Activated CD8-positive, alpha-beta memory T cell treated with anti-CD3 and anti-CD28 coated beads, Interleukin-2, amount 50 U/mL, for 1 hour (primary cell): ENCODE results near the gene SLX9.

ENCODE experiments used
- DNase-seq: peaks from one replicate; pipeline ENCODE4 v3.0.0-alpha.2; 2020; ENCODE audit errors: extremely low read depth

SLX9 gene

GRCh38 chr21:45003331-45004058 lies 63.7 kb downstream of the SLX9 start:
- no peak for DNase-seq

DNA sequence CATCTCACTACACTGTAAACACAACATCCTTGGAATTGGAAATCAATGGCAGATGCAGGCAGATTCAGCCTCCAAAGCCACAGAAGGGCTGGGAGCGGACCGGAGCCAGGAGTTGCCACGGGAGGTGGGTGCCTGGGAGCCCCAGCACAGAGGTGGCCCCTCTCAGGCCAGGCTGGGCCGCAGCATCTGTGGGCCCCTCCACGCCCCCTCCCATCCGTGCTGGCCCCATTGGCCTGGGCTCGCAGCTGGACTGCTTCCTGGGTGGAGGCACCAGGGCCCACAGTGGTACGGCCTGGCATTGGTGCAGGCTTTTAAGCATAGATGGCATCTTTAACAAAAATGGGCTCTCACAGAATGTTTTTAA lies 64.2 kb downstream of the SLX9 start:
- DNase-seq, result no peak

GRCh38 chr21:45004481-45005247 lies 64.8 kb downstream of the SLX9 start:
- no peak for DNase-seq

DNA sequence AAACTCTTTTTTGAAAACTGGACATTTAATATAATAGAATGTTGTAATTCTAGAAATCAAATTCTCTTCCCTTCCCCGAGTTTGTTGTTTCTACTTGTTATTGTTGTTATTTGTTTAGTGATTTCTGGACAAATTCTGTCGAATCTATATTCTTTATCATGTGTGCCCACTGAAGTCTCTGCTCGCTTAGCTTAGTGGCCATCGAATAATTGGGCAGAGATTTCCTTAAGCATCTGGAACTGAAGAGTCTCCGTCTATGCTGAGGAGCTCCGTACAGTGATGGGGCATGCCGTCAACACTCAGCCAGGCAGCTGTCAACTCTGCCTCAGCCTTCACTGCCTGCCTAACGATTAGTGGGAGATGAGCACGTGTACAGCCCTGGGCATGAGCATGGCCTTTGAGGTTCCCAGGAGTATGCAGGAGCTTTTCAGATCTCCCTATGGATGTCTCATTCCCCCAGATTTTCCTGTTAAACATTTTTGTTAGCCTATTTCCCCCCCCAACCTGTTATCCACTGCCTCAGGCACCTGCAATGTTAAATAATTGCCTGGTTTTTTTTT lies 66.8 kb downstream of the SLX9 start:
- DNase-seq, result no peak

GRCh38 chr21:45009616-45010015 lies 69.8 kb downstream of the SLX9 start:
- no peak for DNase-seq

- DNase-seq, result no peak
Measured at GRCh38 chr21:45010096-45010495, 70.3 kb downstream of the SLX9 start.

DNA sequence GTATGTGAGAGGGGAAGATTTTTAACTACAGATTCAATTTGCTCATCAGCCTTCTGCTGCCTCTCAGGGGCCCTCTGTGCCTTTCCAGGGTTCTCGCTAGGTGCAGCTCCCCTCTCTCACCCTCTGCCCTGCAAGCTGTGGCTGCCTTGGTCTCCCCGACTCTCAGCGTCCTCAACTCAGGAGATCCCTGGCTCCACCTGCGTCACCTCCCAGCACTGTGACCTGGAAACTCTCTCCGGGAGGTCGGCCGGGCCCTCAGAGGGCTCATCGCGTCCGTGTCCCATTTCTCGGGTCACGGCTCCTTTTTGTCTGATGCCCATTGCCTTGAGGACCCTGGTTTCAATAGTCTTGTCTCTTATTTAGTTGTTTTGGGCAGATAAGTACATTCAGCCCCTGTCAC lies 71.0 kb downstream of the SLX9 start:
- DNase-seq, result no peak

DNA sequence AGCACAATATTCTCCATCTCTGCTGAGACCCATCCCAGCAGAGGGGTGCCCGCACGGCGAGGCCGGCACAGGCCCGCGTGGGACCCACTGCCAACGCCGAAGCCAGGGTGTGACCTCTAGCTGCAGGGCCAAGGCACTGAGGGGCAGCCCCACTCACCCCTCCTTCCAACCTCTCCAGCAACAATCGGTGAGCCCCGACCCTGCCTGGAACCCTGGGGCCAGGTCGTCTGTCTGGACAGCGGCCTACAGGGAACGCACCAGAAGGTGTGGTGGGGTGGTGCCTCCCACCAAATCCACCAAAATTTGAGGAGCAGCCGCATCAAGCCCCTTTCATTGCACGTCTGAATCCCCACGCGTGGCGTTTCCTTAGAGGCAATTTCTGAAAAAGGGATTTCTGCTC lies 71.6 kb downstream of the SLX9 start:
- no peak for DNase-seq

DNA sequence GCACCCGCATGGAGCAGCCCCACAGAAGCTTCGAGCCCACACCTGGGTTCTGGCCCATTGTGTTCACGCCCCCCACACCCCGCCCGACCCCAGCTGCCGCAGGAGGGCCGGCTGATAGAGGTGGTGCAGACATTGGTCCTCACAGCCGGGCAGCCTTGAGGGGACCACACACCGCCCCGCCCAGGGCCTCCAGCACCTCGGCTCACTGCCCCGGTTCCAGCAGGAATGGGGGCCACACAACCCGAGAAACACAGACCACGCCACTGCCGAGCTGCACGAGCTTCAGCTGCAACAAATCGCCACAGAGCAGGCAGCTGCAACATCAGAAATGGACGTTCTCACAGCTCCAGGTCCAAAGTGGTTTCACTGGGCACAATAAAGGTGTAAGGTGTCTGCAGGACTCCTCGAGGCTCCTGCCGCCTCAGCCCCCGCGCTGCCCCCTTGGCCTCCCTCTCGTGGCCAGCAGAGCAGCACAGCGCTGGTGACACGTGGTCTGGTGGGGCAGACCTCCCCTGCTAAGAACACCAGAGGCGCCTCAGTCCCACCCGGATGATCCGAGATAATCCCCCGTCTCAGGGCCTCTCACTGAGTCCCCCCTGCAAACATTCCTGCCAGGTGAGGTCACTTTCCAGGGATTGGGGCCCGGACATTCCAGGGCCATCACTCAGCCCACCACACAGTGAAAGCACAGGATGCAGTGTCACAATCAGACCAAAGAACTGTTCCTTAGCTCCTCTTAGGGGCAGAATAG lies 72.3 kb downstream of the SLX9 start:
- DNase-seq, result no peak

- DNase-seq, result no peak
Measured at GRCh38 chr21:45012662-45013259, 72.9 kb downstream of the SLX9 start.

DNA sequence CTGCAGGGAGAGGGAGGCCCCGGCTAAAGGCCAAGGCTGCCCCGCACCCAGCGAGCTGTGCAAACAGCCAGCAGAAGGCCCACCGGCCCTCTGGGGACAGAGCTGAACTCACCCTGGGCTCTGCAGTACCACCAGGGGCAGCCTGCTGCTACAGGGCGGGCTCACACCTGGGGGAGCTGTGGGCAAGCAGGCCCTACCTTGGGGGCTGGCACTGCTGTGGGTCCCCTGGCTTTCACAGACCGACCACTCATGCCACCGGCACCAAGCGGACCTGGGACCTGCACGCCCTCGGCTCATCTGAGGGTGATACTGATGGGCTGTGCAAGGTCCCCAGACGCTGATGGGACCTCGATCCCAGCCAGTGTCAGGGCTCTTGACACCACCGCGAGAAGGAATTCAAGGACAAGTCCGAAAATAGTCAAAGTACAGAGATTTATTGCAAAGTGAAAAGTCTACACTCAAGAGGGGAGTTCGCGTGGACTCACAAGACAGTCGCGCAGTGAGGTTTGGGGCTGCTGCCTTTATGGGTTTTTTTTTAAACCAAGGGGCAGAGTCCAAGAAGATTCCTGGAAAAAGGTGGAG lies 73.5 kb downstream of the SLX9 start:
- DNase-seq, result no peak

- no peak for DNase-seq
Measured at GRCh38 chr21:45014747-45015468, 75.1 kb downstream of the SLX9 start.

DNA sequence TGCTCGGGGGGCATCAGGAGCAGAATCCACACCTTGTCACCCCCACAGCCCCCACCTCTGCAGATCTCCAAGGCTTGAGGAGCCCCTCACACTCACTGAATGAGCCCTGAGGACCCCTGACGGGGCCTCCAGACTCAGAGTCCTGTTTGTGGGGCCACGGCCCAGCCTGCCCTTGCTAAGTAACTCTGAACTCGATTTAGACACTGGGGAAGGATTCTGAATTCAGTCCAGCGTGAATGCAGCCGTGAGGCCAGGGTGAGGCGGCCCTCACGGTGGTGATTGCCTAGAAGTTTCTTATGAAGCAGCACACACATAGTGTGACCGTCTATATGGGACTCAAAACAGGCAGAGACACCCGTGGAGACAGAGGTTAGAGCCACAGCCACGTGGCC lies 75.6 kb downstream of the SLX9 start:
- no peak for DNase-seq

GRCh38 chr21:45016031-45016405 lies 76.2 kb downstream of the SLX9 start:
- no peak for DNase-seq

GRCh38 chr21:45016406-45017038 lies 76.7 kb downstream of the SLX9 start:
- no peak for DNase-seq

DNA sequence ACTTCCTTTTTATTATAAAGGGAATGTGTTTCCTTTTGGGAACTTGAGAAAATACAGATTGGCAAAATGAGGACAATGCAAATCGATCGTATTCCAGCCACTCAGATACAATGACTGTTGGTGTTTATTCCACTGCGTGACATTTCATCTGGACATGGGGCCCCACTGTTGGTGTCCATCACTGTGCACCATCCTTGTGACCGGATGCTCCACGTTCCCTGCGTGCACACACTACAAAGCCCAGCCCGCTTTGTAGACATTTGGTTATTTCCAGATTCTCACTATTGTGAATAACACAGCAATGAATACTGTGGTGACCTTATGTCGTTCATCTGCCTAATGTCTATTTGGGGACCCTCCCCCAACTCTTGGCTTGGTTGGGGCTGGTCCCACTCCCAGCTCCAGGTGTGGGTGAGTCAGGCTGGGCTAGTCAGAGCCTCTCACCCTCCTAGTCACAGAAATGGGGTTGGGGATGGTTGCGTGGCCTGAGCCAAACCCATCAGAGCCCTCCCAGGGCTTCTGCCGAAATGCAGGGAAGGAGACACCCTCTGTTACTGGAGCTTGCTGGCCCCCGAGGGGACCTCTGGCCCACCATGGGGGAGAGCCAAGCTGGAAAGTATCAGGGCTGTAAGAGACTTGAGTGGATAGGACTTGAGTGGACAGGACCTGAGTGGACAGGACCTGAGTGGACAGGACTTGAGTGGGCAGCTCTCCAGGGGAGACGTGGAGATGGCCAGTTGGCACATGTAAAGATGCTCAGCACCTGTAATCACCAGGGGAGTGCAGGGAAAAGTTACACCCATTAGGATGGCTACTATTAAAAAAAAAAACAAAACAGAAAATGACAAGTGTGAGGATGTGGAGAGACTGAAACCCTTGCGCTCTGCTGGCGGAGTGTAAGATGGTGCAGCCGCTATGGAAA lies 77.5 kb downstream of the SLX9 start:
- no peak for DNase-seq

- DNase-seq, result no peak
Measured at GRCh38 chr21:45018131-45019075, 78.6 kb downstream of the SLX9 start.
